Ectodermal cell (in vitro differentiated cells): Measurements from ENCODE around the gene RAC2.

Experiments used
- H3K27ac ChIP-seq: 2 replicates; pipeline ENCODE4 v1.7.0; 2013; ENCODE audit warnings: mild to moderate bottlenecking, low read depth, low read length; ENCODE audit not compliant: insufficient read depth, poor library complexity, severe bottlenecking
- H3K27me3 ChIP-seq: 2 replicates; pipeline ENCODE4 v1.7.0; 2013; ENCODE audit warnings: mild to moderate bottlenecking, low read length; ENCODE audit not compliant: insufficient read depth, control insufficient read depth, poor library complexity, severe bottlenecking
- H3K36me3 ChIP-seq: one replicate; pipeline ENCODE4 v1.7.0; 2013; ENCODE audit warnings: low read length; ENCODE audit not compliant: control insufficient read depth, insufficient read depth
- H3K4me1 ChIP-seq: one replicate; pipeline ENCODE4 v1.7.0; 2013; ENCODE audit warnings: low read length; ENCODE audit not compliant: control insufficient read depth, insufficient read depth
- H3K4me3 ChIP-seq: 2 replicates; pipeline ENCODE4 v1.7.0; 2013; ENCODE audit warnings: low read depth, low read length, control low read depth; ENCODE audit not compliant: insufficient read depth
- H3K9me3 ChIP-seq: 2 replicates; pipeline ENCODE4 v1.7.0; 2013; ENCODE audit warnings: mild to moderate bottlenecking, low read length, moderate library complexity; ENCODE audit not compliant: control insufficient read depth
- WGBS, 2 experiments: methylation state at CpG; one replicate each; pipeline ENCODE4 v1.1.7; 2013; ENCODE audit warnings: missing lambda C conversion rate in 2 of 2; 5-methylcytosine and 5-hydroxymethylcytosine counted together

Gene RAC2

GRCh38 chr22:37266581-37267134 lies 22.6 kb upstream of the RAC2 start:
- no peak overlapping the region for H3K4me3 ChIP-seq
- H3K4me1 ChIP-seq: no peaks in the 10 kb centered on the region
- no peaks in the 10 kb centered on the region for H3K27me3 ChIP-seq
- H3K36me3 ChIP-seq: no peaks in the 10 kb centered on the region
- peaks cover 3% of the 10 kb centered on the region for H3K9me3 ChIP-seq
- H3K27ac ChIP-seq: no peak overlapping the region
- 71% methylated on average over 18 of the region's 18 CpGs for WGBS, 2 experiments

- Histone ChIP-seq H3K36me3 (no peaks in the 10 kb centered on the region), H3K27me3 (peaks cover 16% of the 10 kb centered on the region), H3K9me3 (peaks cover 3% of the 10 kb centered on the region), H3K4me3 (no peak overlapping the region), H3K4me1 (no peaks in the 10 kb centered on the region), H3K27ac (no peak overlapping the region)
- WGBS, 2 experiments: 87% methylated on average over 10 of the region's 10 CpGs
These were observed 20.2 kb upstream of the RAC2 start for GRCh38 chr22:37263966-37264887.

- WGBS, 2 experiments: 90% methylated on average over 5 of the region's 5 CpGs
These were observed 18.3 kb upstream of the RAC2 start for GRCh38 chr22:37262346-37262745.

GRCh38 chr22:37260901-37261336 lies 16.9 kb upstream of the RAC2 start:
- H3K9me3 ChIP-seq: peaks cover 3% of the 10 kb centered on the region
- peaks cover 21% of the 10 kb centered on the region for H3K27me3 ChIP-seq
- H3K4me3 ChIP-seq: no peak overlapping the region
- no peaks in the 10 kb centered on the region for H3K36me3 ChIP-seq
- no peak overlapping the region for H3K27ac ChIP-seq
- peaks cover 3% of the 10 kb centered on the region for H3K4me1 ChIP-seq
- 32 to 34% methylated on average over 14 of the region's 14 CpGs for WGBS, 2 experiments

More at GRCh38 chr22:37262346-37262745, 18.3 kb upstream of the RAC2 start:
- peaks cover 3% of the 10 kb centered on the region for H3K9me3 ChIP-seq
- H3K4me1 ChIP-seq: peaks cover 3% of the 10 kb centered on the region
- H3K4me3 ChIP-seq: no peak overlapping the region
- peaks cover 21% of the 10 kb centered on the region for H3K27me3 ChIP-seq
- H3K27ac ChIP-seq: no peak overlapping the region
- H3K36me3 ChIP-seq: no peaks in the 10 kb centered on the region

- H3K4me3 ChIP-seq: no peak overlapping the region
- peaks cover 21% of the 10 kb centered on the region for H3K27me3 ChIP-seq
- WGBS, 2 experiments: 85% methylated on average over 15 of the region's 15 CpGs
- H3K9me3 ChIP-seq: peaks cover 3% of the 10 kb centered on the region
- no peaks in the 10 kb centered on the region for H3K36me3 ChIP-seq
- peaks cover 3% of the 10 kb centered on the region for H3K4me1 ChIP-seq
- H3K27ac ChIP-seq: no peak overlapping the region
These were observed 16.2 kb upstream of the RAC2 start for GRCh38 chr22:37260155-37260795.

- Histone ChIP-seq H3K27ac (no peak overlapping the region), H3K27me3 (peaks cover 21% of the 10 kb centered on the region), H3K4me3 (no peak overlapping the region), H3K4me1 (peaks cover 3% of the 10 kb centered on the region), H3K36me3 (no peaks in the 10 kb centered on the region), H3K9me3 (peaks cover 3% of the 10 kb centered on the region)
- 16 to 18% methylated on average over 23 of the region's 23 CpGs for WGBS, 2 experiments
These were observed 15.5 kb upstream of the RAC2 start for GRCh38 chr22:37259540-37260029.

- Histone ChIP-seq H3K36me3 (no peaks in the 10 kb centered on the region), H3K9me3 (no peaks in the 10 kb centered on the region), H3K4me3 (no peak overlapping the region), H3K27ac (no peak overlapping the region), H3K27me3 (peaks cover 21% of the 10 kb centered on the region), H3K4me1 (peaks cover 3% of the 10 kb centered on the region)
- WGBS, 2 experiments: 88 to 89% methylated on average over 14 of the region's 14 CpGs
These were observed 14.8 kb upstream of the RAC2 start for GRCh38 chr22:37258753-37259401.

GRCh38 chr22:37258005-37258752 lies 14.1 kb upstream of the RAC2 start:
- WGBS, 2 experiments: 79 to 83% methylated on average over 9 of the region's 9 CpGs
- peaks cover 21% of the 10 kb centered on the region for H3K27me3 ChIP-seq

GRCh38 chr22:37256075-37256726 lies 12.1 kb upstream of the RAC2 start:
- Histone ChIP-seq H3K27ac (no peak overlapping the region), H3K9me3 (no peaks in the 10 kb centered on the region), H3K4me1 (peaks cover 3% of the 10 kb centered on the region), H3K27me3 (peaks cover 21% of the 10 kb centered on the region), H3K4me3 (no peak overlapping the region), H3K36me3 (no peaks in the 10 kb centered on the region)
- 76 to 81% methylated on average over 10 of the region's 10 CpGs for WGBS, 2 experiments

More at GRCh38 chr22:37258005-37258752, 14.1 kb upstream of the RAC2 start:
- H3K27ac ChIP-seq: no peak overlapping the region
- no peak overlapping the region for H3K4me3 ChIP-seq
- no peaks in the 10 kb centered on the region for H3K9me3 ChIP-seq
- peaks cover 3% of the 10 kb centered on the region for H3K4me1 ChIP-seq
- H3K36me3 ChIP-seq: no peaks in the 10 kb centered on the region
